Activated CD8-positive, alpha-beta T cell treated with anti-CD3 and anti-CD28 coated beads, Interleukin-2, amount 10 ng/mL, durations not matched to agents 7 days and 5 days (primary cell): ENCODE measurements around the gene STK31. TPM values are rescaled to one million over a fixed set of nuclear protein-coding genes. Genes with fewer than 3 reads are reported as not detected.
"Not testable (repeated sequence)": the region's sequence is repeated elsewhere in the genome, so short reads cannot be mapped to it uniquely, and the experiment has no call there.

Source experiments
- ATAC-seq: fragments of 150-1000 bp; cut with Tn5 transposase; one replicate; pipeline ENCODE4 v1.10.0; 2021; ENCODE audit warnings: moderate library complexity
- CTCF ChIA-PET: fragments of 350-600 bp; sonication (Branson Sonifier 250); formaldehyde crosslinking; loops from one replicate; lab custom pipeline; 2021; ENCODE audit warnings: antibody characterized with exemption; lab: Charles Lee
- POLR2A ChIA-PET: fragments of 350-600 bp; sonication (Branson Sonifier 250); formaldehyde crosslinking; loops from one replicate; lab custom pipeline; 2021; ENCODE audit warnings: antibody characterized with exemption; lab: Charles Lee
- DNase-seq: peaks from one replicate; pipeline ENCODE4 v3.0.0-alpha.2; 2020
- H3K27ac Mint-ChIP-seq: one replicate; pipeline ENCODE4 v1.8.0; 2021; ENCODE audit warnings: mild to moderate bottlenecking, mixed read lengths
- H3K27me3 Mint-ChIP-seq: one replicate; pipeline ENCODE4 v1.8.0; 2021; ENCODE audit warnings: low read depth, mixed read lengths
- H3K36me3 Mint-ChIP-seq: one replicate; pipeline ENCODE4 v1.8.0; 2021; ENCODE audit warnings: low read depth, mixed read lengths
- H3K4me1 Mint-ChIP-seq: one replicate; pipeline ENCODE4 v1.8.0; 2021; ENCODE audit warnings: low read depth, mixed read lengths
- H3K4me3 Mint-ChIP-seq: one replicate; pipeline ENCODE4 v1.8.0; 2021; ENCODE audit warnings: mild to moderate bottlenecking, mixed read lengths
- H3K9me3 Mint-ChIP-seq: one replicate; pipeline ENCODE4 v1.8.0; 2022; ENCODE audit warnings: mixed read lengths; ENCODE audit not compliant: insufficient read depth
- total RNA-seq, 2 experiments: library from RNA; stranded (reverse); gene quantifications; one replicate each; pipeline ENCODE4 v1.2.3, GENCODE V29; 2021

Gene STK31
- total RNA-seq, 2 experiments from 2014 or later: 0.16 TPM; not detected in 1

- CTCF ChIA-PET: no interaction called here
- POLR2A ChIA-PET: no interaction called here
- Mint-ChIP-seq H3K4me3 (no peak overlapping the region), H3K27me3 (peaks cover 2% of the 10 kb centered on the region), H3K4me1 (peaks cover 3% of the 10 kb centered on the region), H3K27ac (no peak overlapping the region), H3K9me3 (no peaks in the 10 kb centered on the region), H3K36me3 (no peaks in the 10 kb centered on the region)
- DNase-seq (no peak), ATAC-seq (no peak)
Measured at GRCh38 chr7:23759671-23760391, 49.8 kb downstream of the STK31 start.

DNA sequence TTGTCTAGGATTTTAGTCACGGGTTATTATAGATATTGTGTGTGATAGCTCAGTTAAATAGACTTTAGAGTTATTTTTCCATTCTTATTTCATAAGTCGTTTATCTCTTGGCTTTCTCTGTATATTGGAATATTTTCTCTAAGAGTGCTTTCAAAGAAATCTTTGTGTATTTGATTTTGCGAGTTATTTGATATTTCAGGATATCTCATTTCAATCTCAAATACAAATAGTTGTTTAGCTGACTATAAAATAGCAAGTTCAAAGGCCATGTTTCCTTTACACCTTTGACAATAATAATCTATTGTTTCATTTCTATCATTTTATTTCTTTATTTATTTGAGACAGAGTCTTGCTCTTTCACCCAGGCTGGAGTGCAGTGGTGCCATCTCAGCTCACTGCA is 55.9 kb downstream of the STK31 start:
- ChIA-PET CTCF (no interaction called here), POLR2A (no interaction called here)
- Mint-ChIP-seq H3K36me3 (no peaks in the 10 kb centered on the region), H3K27ac (no peak overlapping the region), H3K4me3 (no peak overlapping the region), H3K4me1 (no peaks in the 10 kb centered on the region), H3K27me3 (peaks cover 2% of the 10 kb centered on the region), H3K9me3 (no peaks in the 10 kb centered on the region)
- ATAC-seq (no peak), DNase-seq (no peak)

- H3K4me3 Mint-ChIP-seq: no peak overlapping the region
- no peak overlapping the region for H3K27ac Mint-ChIP-seq
- ChIA-PET POLR2A (no interaction called here), CTCF (no interaction called here)
- H3K27me3 Mint-ChIP-seq: no peaks in the 10 kb centered on the region
- DNase-seq (no peak), ATAC-seq (no peak)
- no peaks in the 10 kb centered on the region for H3K9me3 Mint-ChIP-seq
- no peaks in the 10 kb centered on the region for H3K4me1 Mint-ChIP-seq
- H3K36me3 Mint-ChIP-seq: no peaks in the 10 kb centered on the region
Measured at GRCh38 chr7:23767514-23767913, 57.5 kb downstream of the STK31 start.

GRCh38 chr7:23768022-23768421 is 58.0 kb downstream of the STK31 start:
- Mint-ChIP-seq H3K36me3 (no peaks in the 10 kb centered on the region), H3K27ac (no peak overlapping the region), H3K4me3 (no peak overlapping the region), H3K9me3 (no peaks in the 10 kb centered on the region), H3K27me3 (no peaks in the 10 kb centered on the region), H3K4me1 (no peaks in the 10 kb centered on the region)
- POLR2A ChIA-PET: no interaction called here
- DNase-seq: no peak
- CTCF ChIA-PET: no interaction called here
- no peak for ATAC-seq

GRCh38 chr7:23779185-23779800 is 69.3 kb downstream of the STK31 start:
- H3K27ac Mint-ChIP-seq, H3K27me3 Mint-ChIP-seq, ATAC-seq, POLR2A ChIA-PET, H3K4me1 Mint-ChIP-seq, H3K36me3 Mint-ChIP-seq, DNase-seq, H3K4me3 Mint-ChIP-seq, H3K9me3 Mint-ChIP-seq, CTCF ChIA-PET: not testable (repeated sequence)

DNA sequence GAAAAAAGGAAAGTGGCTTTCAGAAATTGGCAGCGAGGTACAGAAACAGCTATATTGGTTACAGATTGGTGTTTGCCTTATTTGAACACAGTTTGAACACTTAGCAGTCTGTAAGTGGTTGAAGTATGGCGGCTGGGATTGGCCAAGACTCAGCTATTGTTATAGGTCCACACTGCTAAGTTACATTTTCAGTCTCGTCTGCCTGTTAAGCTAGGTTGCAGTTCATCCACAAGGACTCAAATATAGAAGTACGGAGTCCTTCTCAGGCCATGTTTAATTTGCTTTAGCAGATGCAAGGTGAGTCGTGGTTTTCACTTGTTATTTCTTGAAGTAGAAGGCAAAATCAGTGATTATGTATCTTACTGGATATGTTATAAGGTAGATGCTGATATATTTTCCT is 73.1 kb downstream of the STK31 start:
- H3K27ac Mint-ChIP-seq: no peak overlapping the region

GRCh38 chr7:23787272-23787671 is 77.3 kb downstream of the STK31 start:
- no peaks in the 10 kb centered on the region for H3K36me3 Mint-ChIP-seq
- H3K4me1 Mint-ChIP-seq: no peaks in the 10 kb centered on the region
- POLR2A ChIA-PET: interaction anchor here (0.5 kb wide), 1 partner anchor 1112 kb away, joined by 4 read pairs; no protein-coding TSS in a partner anchor
- ATAC-seq: no peak
- CTCF ChIA-PET: no interaction called here
- H3K27ac Mint-ChIP-seq: no peak overlapping the region
- no peak for DNase-seq
- H3K27me3 Mint-ChIP-seq: no peaks in the 10 kb centered on the region
- H3K9me3 Mint-ChIP-seq: no peaks in the 10 kb centered on the region
- H3K4me3 Mint-ChIP-seq: no peak overlapping the region

More for the DNA sequence above, 73.1 kb downstream of the STK31 start:
- H3K4me1 Mint-ChIP-seq: no peaks in the 10 kb centered on the region
- no peaks in the 10 kb centered on the region for H3K36me3 Mint-ChIP-seq
- ChIA-PET CTCF (no interaction called here), POLR2A (no interaction called here)
- H3K27me3 Mint-ChIP-seq: no peaks in the 10 kb centered on the region
- no peak for ATAC-seq
- DNase-seq: no peak
- no peak overlapping the region for H3K4me3 Mint-ChIP-seq
- no peaks in the 10 kb centered on the region for H3K9me3 Mint-ChIP-seq

- CTCF ChIA-PET: no interaction called here
- Mint-ChIP-seq H3K9me3 (peaks cover 4% of the 10 kb centered on the region), H3K27ac (no peak overlapping the region), H3K4me3 (no peak overlapping the region), H3K27me3 (no peaks in the 10 kb centered on the region), H3K36me3 (no peaks in the 10 kb centered on the region), H3K4me1 (no peaks in the 10 kb centered on the region)
- DNase-seq (no peak), ATAC-seq (no peak)
- POLR2A ChIA-PET: no interaction called here
Measured at GRCh38 chr7:23788843-23789242, 78.8 kb downstream of the STK31 start.

GRCh38 chr7:23791721-23792120 is 81.7 kb downstream of the STK31 start:
- CTCF ChIA-PET: no interaction called here
- H3K27ac Mint-ChIP-seq: no peak overlapping the region
- no peaks in the 10 kb centered on the region for H3K36me3 Mint-ChIP-seq

GRCh38 chr7:23802720-23803397 is 92.8 kb downstream of the STK31 start:
- no peaks in the 10 kb centered on the region for H3K27me3 Mint-ChIP-seq
- ATAC-seq (no peak), DNase-seq (no peak)
- peaks cover under 1% of the 10 kb centered on the region for H3K9me3 Mint-ChIP-seq
- no peak overlapping the region for H3K27ac Mint-ChIP-seq
- ChIA-PET CTCF (no interaction called here), POLR2A (no interaction called here)
- no peaks in the 10 kb centered on the region for H3K36me3 Mint-ChIP-seq
- no peak overlapping the region for H3K4me3 Mint-ChIP-seq
- no peaks in the 10 kb centered on the region for H3K4me1 Mint-ChIP-seq

More at GRCh38 chr7:23791721-23792120, 81.7 kb downstream of the STK31 start:
- H3K9me3 Mint-ChIP-seq: peaks cover 29% of the 10 kb centered on the region
- DNase-seq: no peak
- no peak for ATAC-seq
- H3K4me1 Mint-ChIP-seq: no peaks in the 10 kb centered on the region
- no peak overlapping the region for H3K4me3 Mint-ChIP-seq
- POLR2A ChIA-PET: no interaction called here
- H3K27me3 Mint-ChIP-seq: no peaks in the 10 kb centered on the region

DNA sequence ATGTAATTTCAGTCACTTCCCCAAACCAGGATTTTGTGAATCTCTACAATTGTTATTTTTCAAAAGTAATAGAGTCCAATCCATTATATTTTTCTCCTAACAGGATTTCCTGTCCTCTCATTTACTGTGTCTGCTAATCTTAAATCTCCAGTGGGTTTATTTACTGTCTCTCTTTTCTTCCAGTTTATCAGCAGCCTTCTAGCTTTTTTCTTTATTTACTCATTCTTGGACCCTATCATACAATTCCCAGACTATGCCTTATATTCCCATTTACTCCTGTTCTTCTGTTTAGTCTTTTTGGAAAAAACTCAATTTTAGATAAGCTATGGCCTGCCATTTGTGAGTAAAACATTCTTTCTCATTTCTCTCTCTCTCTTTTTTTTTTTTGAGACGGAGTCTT is 94.7 kb downstream of the STK31 start:
- no peaks in the 10 kb centered on the region for H3K27me3 Mint-ChIP-seq
- H3K27ac Mint-ChIP-seq: no peak overlapping the region
- DNase-seq (no peak), ATAC-seq (no peak)
- no peaks in the 10 kb centered on the region for H3K36me3 Mint-ChIP-seq
- ChIA-PET CTCF (no interaction called here), POLR2A (no interaction called here)
- H3K9me3 Mint-ChIP-seq: no peaks in the 10 kb centered on the region
- H3K4me1 Mint-ChIP-seq: no peaks in the 10 kb centered on the region
- no peak overlapping the region for H3K4me3 Mint-ChIP-seq

DNA sequence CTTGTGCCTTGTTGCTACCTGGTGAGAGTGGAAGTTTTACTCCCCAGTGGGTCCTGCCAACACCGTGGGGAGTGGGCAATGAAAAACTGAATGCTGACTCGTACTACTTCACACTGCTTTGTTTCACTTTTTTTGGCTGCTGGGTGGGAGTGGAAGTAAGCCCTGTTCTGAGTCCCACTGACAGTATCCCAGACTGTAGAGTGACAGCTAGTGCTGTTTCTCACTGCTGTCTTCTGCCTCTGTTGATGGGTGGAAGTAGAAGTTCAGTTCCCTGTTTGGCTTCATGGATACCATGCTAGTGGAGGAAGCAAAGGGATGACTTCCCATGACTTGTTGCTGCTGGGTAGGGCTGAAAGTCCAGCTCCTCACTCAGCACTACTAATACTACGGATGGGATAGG is 98.4 kb downstream of the STK31 start:
- DNase-seq (no peak), ATAC-seq (no peak)
- CTCF ChIA-PET: no interaction called here
- Mint-ChIP-seq H3K27me3 (no peaks in the 10 kb centered on the region), H3K4me1 (peaks cover 2% of the 10 kb centered on the region), H3K36me3 (no peaks in the 10 kb centered on the region), H3K9me3 (peaks cover 5% of the 10 kb centered on the region), H3K27ac (no peak overlapping the region), H3K4me3 (no peak overlapping the region)
- POLR2A ChIA-PET: no interaction called here
